H1 (cell line): Measurements from ENCODE around the gene HOXA10. TPM values are rescaled to one million over a fixed set of nuclear protein-coding genes. Genes with fewer than 3 reads are reported as not detected.

Experiments used
- CTCF ChIA-PET: fragments of 300-600 bp; sonication (Branson Sonifier 250); formaldehyde crosslinking; loops from one replicate; lab custom pipeline; 2021; ENCODE audit not compliant: partially characterized antibody; lab: Charles Lee
- POLR2A ChIA-PET: fragments of 300-600 bp; sonication (Branson Sonifier 250); formaldehyde crosslinking; loops from one replicate; lab custom pipeline; 2021; ENCODE audit warnings: inconsistent platforms; ENCODE audit not compliant: partially characterized antibody; lab: Charles Lee
- DNase-seq, 2 experiments: peaks; one replicate each; pipeline versions ENCODE4 v3.0.0 to v3.0.0-alpha.2; 2010 to 2022; ENCODE audit warnings: low spot score in 2 of 2, low read depth in 1 of 2, mixed read lengths in 1 of 2
- FAIRE-seq: peaks from 2 replicates; lab custom pipeline; 2011; peaks lifted over from hg19 to GRCh38; lab: Jason Lieb, UNC
- H2AFZ ChIP-seq: 2 replicates; pipeline ENCODE4 v1.8.1; 2012; ENCODE audit warnings: low read length, inconsistent platforms
- H2AK5ac ChIP-seq: 2 replicates; pipeline ENCODE4 v1.6.1; 2013; ENCODE audit warnings: low read depth, low read length
- H2BK120ac ChIP-seq: replicated peaks from 2 replicates; pipeline ENCODE3; 2013; ENCODE audit warnings: low read depth, low read length, inconsistent platforms
- H2BK12ac ChIP-seq: 2 replicates; pipeline ENCODE4 v1.6.1; 2013; ENCODE audit warnings: low read depth, low read length
- H2BK15ac ChIP-seq: 2 replicates; pipeline ENCODE4 v1.6.1; 2013; ENCODE audit warnings: low read length
- H2BK20ac ChIP-seq: 2 replicates; pipeline ENCODE4 v1.6.1; 2013; ENCODE audit warnings: low read length
- H2BK5ac ChIP-seq: 2 replicates; pipeline ENCODE4 v1.6.1; 2013; ENCODE audit warnings: low read depth, low read length
- H3K14ac ChIP-seq: 2 replicates; pipeline ENCODE4 v1.6.1; 2013; ENCODE audit warnings: inconsistent platforms; ENCODE audit not compliant: insufficient read length
- H3K18ac ChIP-seq: 2 replicates; pipeline ENCODE4 v1.6.1; 2013; ENCODE audit warnings: low read length; ENCODE audit errors: extremely low read depth
- H3K23ac ChIP-seq: 2 replicates; pipeline ENCODE4 v1.6.1; 2013; ENCODE audit warnings: inconsistent platforms; ENCODE audit not compliant: insufficient read length
- H3K23me2 ChIP-seq: 2 replicates; pipeline ENCODE4 v1.6.1; 2013; ENCODE audit warnings: low read depth, low read length
- H3K27ac ChIP-seq: 2 replicates; pipeline ENCODE4 v1.6.1; 2011; ENCODE audit warnings: low read depth, low read length, inconsistent platforms
- H3K27me3 ChIP-seq, 4 experiments: replicated peaks in 1 of 4; 1 replicate in 1 of 4; 2 replicates in 3 of 4; pipeline versions ENCODE4 v1.6.1 to v1.8.1; 2011 to 2013; ENCODE audit warnings: low read length in 3 of 4, mild to moderate bottlenecking in 3 of 4, inconsistent platforms in 2 of 4, mixed read lengths in 2 of 4, moderate library complexity in 1 of 4; ENCODE audit not compliant: control insufficient read depth in 3 of 4, insufficient read depth in 3 of 4; ENCODE audit errors: extremely low read depth in 1 of 4
- H3K36me3 ChIP-seq, 4 experiments: 2 replicates each; pipeline versions ENCODE4 v1.6.1 to v1.8.1; 2011 to 2013; ENCODE audit warnings: mild to moderate bottlenecking in 4 of 4, low read length in 3 of 4, moderate library complexity in 2 of 4, control low read depth in 1 of 4, inconsistent platforms in 1 of 4; ENCODE audit not compliant: insufficient read depth in 4 of 4, control insufficient read depth in 2 of 4
- H3K4ac ChIP-seq: replicated peaks from 2 replicates; pipeline ENCODE3; 2013; ENCODE audit warnings: low read length, low read depth, mixed read lengths, inconsistent platforms; ENCODE audit not compliant: insufficient read length
- H3K4me1 ChIP-seq, 4 experiments: replicated peaks in 1 of 4; 1 replicate in 1 of 4; 2 replicates in 3 of 4; pipeline versions ENCODE4 v1.6.1 to v1.8.1; 2011 to 2013; ENCODE audit warnings: low read length in 3 of 4, inconsistent platforms in 2 of 4, mixed read lengths in 1 of 4; ENCODE audit not compliant: insufficient read depth in 4 of 4, control insufficient read depth in 3 of 4
- H3K4me2 ChIP-seq, 2 experiments: 2 replicates each; pipeline versions ENCODE4 v1.6.1 to v1.8.1; 2011 to 2013; ENCODE audit warnings: low read depth in 2 of 2, low read length in 2 of 2, control low read depth in 1 of 2, inconsistent platforms in 1 of 2, mild to moderate bottlenecking in 1 of 2; ENCODE audit not compliant: insufficient read depth in 1 of 2
- H3K4me3 ChIP-seq, 4 experiments: fragments of 200-600, 300-600 bp in 1 of 4; sonication (generic), shearing (Covaris generic), sonication (Bioruptor Twin) in 1 of 4; 2 replicates each; pipeline versions ENCODE4 v1.5.1 to v1.8.1; 2011 to 2016; ENCODE audit warnings: low read length in 4 of 4, low read depth in 3 of 4, control low read depth in 2 of 4, inconsistent platforms in 2 of 4, mild to moderate bottlenecking in 2 of 4, mixed read lengths in 1 of 4, moderate library complexity in 1 of 4; ENCODE audit not compliant: insufficient read depth in 2 of 4; ENCODE audit errors: extremely low read depth in 1 of 4
- H3K56ac ChIP-seq: replicated peaks from 2 replicates; pipeline ENCODE3; 2013; ENCODE audit warnings: low read depth, mild to moderate bottlenecking, mixed read lengths, low read length, inconsistent platforms; ENCODE audit not compliant: insufficient read length
- H3K79me1 ChIP-seq: 2 replicates; pipeline ENCODE4 v1.6.1; 2013; ENCODE audit warnings: low read depth, low read length, control low read depth
- H3K79me2 ChIP-seq, 2 experiments: 2 replicates each; pipeline versions ENCODE4 v1.6.1 to v1.8.1; 2012 to 2013; ENCODE audit warnings: low read length in 2 of 2, mild to moderate bottlenecking in 2 of 2, inconsistent platforms in 1 of 2; ENCODE audit not compliant: insufficient read depth in 2 of 2, control insufficient read depth in 1 of 2
- H3K9ac ChIP-seq, 4 experiments: replicated peaks in 1 of 4; 1 replicate in 1 of 4; 2 replicates in 3 of 4; pipeline versions ENCODE4 v1.6.1 to v1.8.1; 2011 to 2013; ENCODE audit warnings: low read depth in 3 of 4, low read length in 3 of 4, control low read depth in 2 of 4, mild to moderate bottlenecking in 2 of 4, moderate library complexity in 2 of 4, inconsistent platforms in 1 of 4; ENCODE audit errors: extremely low read depth in 1 of 4
- H3K9me3 ChIP-seq, 2 experiments: 2 replicates each; pipeline versions ENCODE4 v1.6.1 to v1.8.1; 2012 to 2013; ENCODE audit warnings: mild to moderate bottlenecking in 2 of 2, moderate library complexity in 2 of 2, control low read depth in 1 of 2, inconsistent platforms in 1 of 2, low read depth in 1 of 2, low read length in 1 of 2, mixed read lengths in 1 of 2; ENCODE audit not compliant: insufficient read depth in 2 of 2
- H4K20me1 ChIP-seq, 2 experiments: replicated peaks in 1 of 2; 2 replicates each; pipeline versions ENCODE3 to v1.8.1; 2011 to 2013; ENCODE audit warnings: inconsistent platforms in 2 of 2, low read length in 2 of 2, mild to moderate bottlenecking in 1 of 2; ENCODE audit not compliant: insufficient read depth in 2 of 2, control insufficient read depth in 1 of 2
- H4K5ac ChIP-seq: 2 replicates; pipeline ENCODE4 v1.6.1; 2013; ENCODE audit warnings: low read length, low read depth, mixed read lengths, inconsistent platforms; ENCODE audit not compliant: insufficient read length
- H4K8ac ChIP-seq: 2 replicates; pipeline ENCODE4 v1.8.0; 2013; ENCODE audit warnings: mild to moderate bottlenecking, moderate library complexity, low read length, inconsistent platforms; ENCODE audit not compliant: insufficient read depth; ENCODE audit errors: extremely low read depth
- H4K91ac ChIP-seq: replicated peaks from 2 replicates; pipeline ENCODE3; 2013; ENCODE audit warnings: low read length, mixed read lengths, inconsistent platforms; ENCODE audit not compliant: insufficient read length
- CBX8 ChIP-seq: fragments of 300-800, 300-1000 bp; sonication (generic); IDR thresholded peaks from 2 replicates; pipeline ENCODE4 v1.7.1; 2016; ENCODE audit warnings: low read depth, low read length, borderline replicate concordance
- CEBPB ChIP-seq: IDR thresholded peaks from 2 replicates; pipeline ENCODE4 v1.6.1; 2012; ENCODE audit warnings: low read depth, low read length
- EZH2 ChIP-seq: fragments of 200-600 bp; sonication (generic); IDR thresholded peaks from 2 replicates; pipeline ENCODE4 v1.7.1; 2012; ENCODE audit warnings: low read depth, mild to moderate bottlenecking, moderate library complexity, low read length, inconsistent platforms; ENCODE audit not compliant: severe bottlenecking
- HDAC2 ChIP-seq, 2 experiments: fragments of 300-600 bp in 1 of 2; sonication (generic) in 1 of 2; IDR thresholded peaks; 2 replicates each; pipeline ENCODE4 v1.6.1; 2011 to 2012; ENCODE audit warnings: low read depth in 2 of 2, low read length in 2 of 2, mild to moderate bottlenecking in 2 of 2, moderate library complexity in 2 of 2, borderline replicate concordance in 1 of 2, inconsistent platforms in 1 of 2
- RXRA ChIP-seq: IDR thresholded peaks from 2 replicates; pipeline ENCODE4 v1.6.1; 2011; ENCODE audit warnings: low read depth, mild to moderate bottlenecking, low read length, moderate library complexity; ENCODE audit not compliant: insufficient read depth
- SUZ12 ChIP-seq: fragments of 200-600 bp; sonication (generic); IDR thresholded peaks from 2 replicates; pipeline ENCODE4 v1.6.1; 2012; ENCODE audit warnings: mild to moderate bottlenecking, inconsistent platforms, low read length, moderate library complexity, mixed read lengths
- TEAD4 ChIP-seq: IDR thresholded peaks from 2 replicates; pipeline ENCODE4 v1.6.1; 2012; ENCODE audit warnings: low read depth, low read length, inconsistent platforms, mixed read lengths
- USF2 ChIP-seq: IDR thresholded peaks from 2 replicates; pipeline ENCODE4 v1.6.1; 2011; ENCODE audit warnings: low read length, improper control_type of control experiment
- WGBS, 2 experiments: shearing (Covaris generic) in 1 of 2; methylation state at CpG; one replicate each; pipeline versions ENCODE4 v1.1.6 to v1.1.7; 2013 to 2015; ENCODE audit warnings: low lambda C conversion rate in 2 of 2, mixed read lengths in 2 of 2, inconsistent platforms in 1 of 2, low coverage in 1 of 2, missing lambda C conversion rate in 1 of 2; ENCODE audit not compliant: insufficient replicate concordance in 2 of 2, insufficient coverage in 1 of 2, insufficient read length in 1 of 2; ENCODE audit errors: extremely low coverage in 1 of 2, missing lambda C conversion rate in 1 of 2; 5-methylcytosine and 5-hydroxymethylcytosine counted together
- polyA plus RNA-seq, 7 experiments: library from polyadenylated mRNA; depleted of rRNA in 3 of 7; stranded (reverse) in 5 of 7; unstranded in 2 of 7; fragments of >200 nt in 5 of 7; fragments of 200-250 nt in 2 of 7; gene quantifications; 1 replicate in 5 of 7; 2 replicates in 1 of 7; 4 replicates in 1 of 7; pipeline versions ENCODE4 v1.2.1 to v1.2.3, GENCODE V29; 2011 to 2013; ENCODE audit warnings: missing spikeins in 2 of 7, mixed read lengths in 2 of 7
- total RNA-seq: library from RNA; stranded (reverse); fragmentation: NEBNext Ultra II Directional; extraction: Animal tissue kit (Norgen Biotek cat#: 25700); gene quantifications from 2 replicates; pipeline ENCODE4 v1.2.1, GENCODE V29; 2021

HOXA10 gene
- total and polyA plus RNA-seq, 2 of the 8 experiments (the other 6 are each of a cell fraction or from before 2014, with no cell fraction given) = not detected

- H3K9me3 ChIP-seq = no peaks in the 10 kb centered on the region
- H3K4me2 ChIP-seq = no peak overlapping the region; a peak in 1 of 4 replicates
- TF ChIP-seq CEBPB = peak; percentile 85
- TF ChIP-seq SUZ12 = peak; percentile 61; the same call in 1 of the 2 replicates
- TF ChIP-seq RXRA = no peak
- TF ChIP-seq EZH2 = peak; percentile 65
- TF ChIP-seq CBX8 = 0 out of 2 replicates have a peak, but pooled peaks have one; percentile 2
- no peak for TF ChIP-seq USF2
- no peak for TF ChIP-seq TEAD4
- TF ChIP-seq HDAC2 (IDR thresholded peaks at IDR 0.05; ENCODE audit: borderline replicate concordance in 1 of 2, low read depth in 2 of 2, low read length in 2 of 2) = no peak
- no peak overlapping the region for H2BK5ac ChIP-seq
- no peak overlapping the region for H3K56ac ChIP-seq
- ChIA-PET POLR2A (no interaction called here), CTCF (interaction anchor here (0.9 to 1.4 kb wide), 3 partner anchors 20 to 29 kb away, joined by 3 to 4 read pairs (median 3); partner anchors contain the start of gene HOXA5)
- no peak overlapping the region for H3K9ac ChIP-seq
- H3K36me3 ChIP-seq = no peaks in the 10 kb centered on the region
- no peak overlapping the region for H4K8ac ChIP-seq
- no peaks in the 10 kb centered on the region for H3K79me2 ChIP-seq
- no peak overlapping the region; the same call in 1 of the 2 replicates for H2BK15ac ChIP-seq
- no peak overlapping the region for H3K18ac ChIP-seq
- peaks cover 26 to 27% of the 10 kb centered on the region in 2 experiments for H4K20me1 ChIP-seq
- no peak overlapping the region for H3K4me3 ChIP-seq
- H3K79me1 ChIP-seq = no peaks in the 10 kb centered on the region
- 14% methylated on average over 14 of the region's 14 CpGs; no CpG with 5 or more reads in 1 of the 2 experiments for WGBS, 2 experiments
- no peak overlapping the region for H2AFZ ChIP-seq
- H3K14ac ChIP-seq = no peak overlapping the region
- FAIRE-seq = no peak
- no peak overlapping the region for H2BK120ac ChIP-seq
- H3K4me1 ChIP-seq = 0 out of 7 replicates have a peak, but pooled peaks cover 0 to 2% (median 0%) of the 10 kb centered on the region in 4 experiments
- H3K4ac ChIP-seq = no peak overlapping the region
- 0 out of 2 replicates have a peak overlapping the region, but pooled peaks have one; percentile 21 for H2BK12ac ChIP-seq
- no peak overlapping the region for H2BK20ac ChIP-seq
- no peak overlapping the region for H3K23ac ChIP-seq
- H3K27me3 ChIP-seq = peaks cover 100% of the 10 kb centered on the region in 4 experiments
- no peaks in the 10 kb centered on the region; the same call in 1 of the 2 replicates for H3K23me2 ChIP-seq
- H4K5ac ChIP-seq = no peak overlapping the region
- peak in 1 of 2 experiments; percentile 60 for DNase-seq
- H4K91ac ChIP-seq = no peak overlapping the region
- H3K27ac ChIP-seq = no peak overlapping the region
- H2AK5ac ChIP-seq = 0 out of 2 replicates have a peak overlapping the region, but pooled peaks have one; percentile 25
These were observed 51.1 kb downstream of the HOXA10 start for GRCh38 chr7:27123007-27123476.
